HG03460 (cell line): ENCODE data around the gene LIPT2.
"Not testable (repeated sequence)": the region's sequence is repeated elsewhere in the genome, so short reads cannot be mapped to it uniquely, and the experiment has no call there.

Experiments
- ATAC-seq: cut with Tn5 transposase; IDR thresholded peaks from one replicate; pipeline ENCODE4 v1.9.1; 2021; ENCODE audit not compliant: unreplicated experiment

Gene LIPT2

GRCh38 chr11:74492974-74493790, at the start of gene LIPT2:
Gene LIPT2 (minus strand): TSS chr11:74493724. CDS start chr11:74493703, 21 bp downstream.
- ATAC-seq = peak; percentile 95

GRCh38 chr11:74541466-74541865, 47.9 kb upstream of the LIPT2 start:
- ATAC-seq = no peak

- no peak for ATAC-seq
These were observed 46.7 kb upstream of the LIPT2 start for GRCh38 chr11:74540270-74540669.

- no peak for ATAC-seq
These were observed 45.2 kb upstream of the LIPT2 start for GRCh38 chr11:74538680-74539079.

GRCh38 chr11:74535371-74536160, 42.0 kb upstream of the LIPT2 start:
- ATAC-seq = no peak

GRCh38 chr11:74534946-74535275, 41.4 kb upstream of the LIPT2 start:
- not testable (repeated sequence) for ATAC-seq

- ATAC-seq = no peak
These were observed 40.9 kb upstream of the LIPT2 start for GRCh38 chr11:74534216-74534945.

GRCh38 chr11:74533421-74533820, 39.9 kb upstream of the LIPT2 start:
- no peak for ATAC-seq

- ATAC-seq = no peak
These were observed 39.1 kb upstream of the LIPT2 start for GRCh38 chr11:74532501-74533246.

GRCh38 chr11:74524978-74525377, 31.5 kb upstream of the LIPT2 start:
- ATAC-seq = no peak

- ATAC-seq = no peak
These were observed 31.0 kb upstream of the LIPT2 start for GRCh38 chr11:74524501-74524900.

- no peak for ATAC-seq
These were observed 29.3 kb upstream of the LIPT2 start for GRCh38 chr11:74522776-74523175.

GRCh38 chr11:74521666-74522252, 28.2 kb upstream of the LIPT2 start:
- ATAC-seq = no peak

GRCh38 chr11:74520927-74521665, 27.6 kb upstream of the LIPT2 start:
- no peak for ATAC-seq

GRCh38 chr11:74520316-74520715, 26.8 kb upstream of the LIPT2 start:
- ATAC-seq = no peak

GRCh38 chr11:74519710-74520109, 26.2 kb upstream of the LIPT2 start:
- no peak for ATAC-seq

- not testable (repeated sequence) for ATAC-seq
These were observed 24.1 kb upstream of the LIPT2 start for GRCh38 chr11:74517592-74517991.

- ATAC-seq = no peak
These were observed 14.1 kb upstream of the LIPT2 start for GRCh38 chr11:74507582-74507981.

GRCh38 chr11:74506823-74507222, 13.3 kb upstream of the LIPT2 start:
- no peak for ATAC-seq

GRCh38 chr11:74505911-74506310, 12.4 kb upstream of the LIPT2 start:
- no peak for ATAC-seq
